Measurements from ENCODE around the gene MCCC1. TPM values are rescaled to one million over a fixed set of nuclear protein-coding genes. Genes with fewer than 3 reads are reported as not detected.
"Not testable (repeated sequence)": the region's sequence is repeated elsewhere in the genome, so short reads cannot be mapped to it uniquely, and the experiment has no call there.

MCCC1 gene
- total RNA-seq, 1 experiment from 2014 or later: 22.0 TPM

GRCh38 chr3:183103950-183104349 is 4.7 kb upstream of the MCCC1 start:
- not testable (repeated sequence) for DNase-seq (ENCODE audit: low spot score)

DNA sequence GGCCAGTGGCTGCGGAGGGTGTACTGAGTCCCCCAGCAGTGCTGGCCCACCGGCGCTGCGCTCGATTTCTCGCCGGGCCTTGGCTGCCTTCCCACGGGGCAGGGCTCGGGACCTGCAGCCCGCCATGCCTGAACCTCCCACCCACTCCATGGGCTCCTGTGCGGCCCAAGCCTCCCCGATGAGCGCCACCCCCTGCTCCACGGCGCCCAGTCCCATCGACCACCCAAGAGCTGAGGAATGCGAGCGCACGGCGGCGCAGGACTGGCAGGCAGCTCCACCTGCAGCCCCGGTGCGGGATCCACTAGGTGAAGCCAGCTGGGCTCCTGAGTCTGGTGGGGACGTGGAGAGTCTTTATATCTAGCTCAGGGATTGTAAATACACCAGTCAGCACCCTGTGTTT is 1.7 kb upstream of the MCCC1 start:
- DNase-seq (ENCODE audit: low spot score): not testable (repeated sequence)

DNA sequence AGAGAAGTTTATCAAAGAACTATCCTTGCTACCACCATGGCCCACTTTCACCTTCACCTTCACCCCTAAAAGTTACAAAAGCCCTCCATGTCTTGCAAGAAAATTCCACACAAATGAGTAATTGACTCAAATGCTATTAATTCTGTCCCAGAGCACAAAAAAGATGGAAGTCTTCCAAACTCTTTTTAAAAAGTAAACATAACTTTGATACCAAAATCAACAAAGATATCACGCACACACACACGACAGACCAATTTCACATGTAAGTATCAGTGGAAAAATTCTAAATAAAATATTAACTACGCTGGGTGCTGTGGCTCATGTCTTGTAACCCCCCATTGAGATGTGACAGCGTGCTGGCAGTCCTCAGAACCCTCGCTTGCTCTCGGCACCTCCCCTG is 1.1 kb upstream of the MCCC1 start:
- DNase-seq (ENCODE audit: low spot score): no peak

DNA sequence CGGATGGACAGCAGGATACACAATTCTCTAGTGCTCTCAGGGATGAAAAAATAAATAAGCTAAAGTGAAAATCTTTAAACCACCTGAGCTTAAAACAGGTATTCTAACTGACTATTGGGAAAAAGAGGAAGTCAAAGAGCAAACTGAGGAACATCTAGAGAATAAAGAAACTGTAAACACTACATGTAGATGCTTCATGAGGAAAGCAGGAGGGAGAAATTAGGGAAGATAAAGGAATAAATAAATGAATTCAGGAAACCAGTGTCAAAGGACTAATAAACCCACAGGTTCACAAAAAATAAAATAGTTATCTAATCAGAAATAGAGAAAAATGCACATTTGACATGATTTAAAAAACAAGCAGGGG is 525 bp upstream of the MCCC1 start:
- DNase-seq (ENCODE audit: low spot score): no peak

DNA sequence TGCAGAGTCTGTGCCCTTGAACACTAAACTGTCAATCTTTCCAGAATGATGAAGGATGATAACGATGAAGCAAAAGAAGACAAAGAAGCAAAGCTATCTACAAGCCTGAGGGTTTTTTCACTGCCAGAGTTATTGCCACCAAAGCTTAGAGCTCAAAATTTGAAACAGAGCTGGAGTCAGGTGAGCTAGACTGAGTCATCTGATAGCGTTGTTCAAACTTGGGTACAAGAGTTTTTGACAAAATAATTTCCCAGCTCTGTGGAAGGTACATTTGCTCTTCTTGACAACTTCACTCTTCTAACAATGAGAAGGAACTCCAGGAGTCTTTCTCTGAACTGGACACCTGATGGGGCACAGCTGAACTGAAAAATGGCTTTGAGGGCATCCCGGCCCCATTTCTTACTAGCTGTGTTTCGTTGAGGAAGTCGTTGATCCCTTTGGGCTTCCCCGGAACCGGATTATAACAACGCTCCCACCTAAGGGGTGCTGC is 715 bp downstream of the MCCC1 start:
- DNase-seq (ENCODE audit: low spot score): no peak

- DNase-seq (ENCODE audit: low spot score): no peak
These were observed 4.6 kb downstream of the MCCC1 start for GRCh38 chr3:183094711-183095110.

DNA sequence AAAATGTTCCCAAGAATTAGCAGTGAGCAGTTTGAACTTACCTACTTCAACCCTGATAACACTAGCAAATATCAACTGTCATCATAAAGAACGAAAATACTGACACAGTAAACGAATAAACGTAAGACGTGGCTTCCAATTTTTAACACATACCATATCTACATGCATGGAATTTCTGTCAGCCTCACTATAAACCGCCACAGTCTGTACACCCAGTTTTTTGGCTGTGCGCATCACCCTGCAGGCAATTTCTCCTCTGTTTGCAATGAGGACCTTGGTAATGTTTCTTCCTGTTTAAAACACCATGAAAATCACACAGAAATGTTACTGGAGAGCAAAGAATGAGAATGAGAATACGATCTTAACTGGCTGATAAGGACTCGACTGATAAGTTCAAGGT is 7.0 kb downstream of the MCCC1 start:
- no peak for DNase-seq (ENCODE audit: low spot score)

DNA sequence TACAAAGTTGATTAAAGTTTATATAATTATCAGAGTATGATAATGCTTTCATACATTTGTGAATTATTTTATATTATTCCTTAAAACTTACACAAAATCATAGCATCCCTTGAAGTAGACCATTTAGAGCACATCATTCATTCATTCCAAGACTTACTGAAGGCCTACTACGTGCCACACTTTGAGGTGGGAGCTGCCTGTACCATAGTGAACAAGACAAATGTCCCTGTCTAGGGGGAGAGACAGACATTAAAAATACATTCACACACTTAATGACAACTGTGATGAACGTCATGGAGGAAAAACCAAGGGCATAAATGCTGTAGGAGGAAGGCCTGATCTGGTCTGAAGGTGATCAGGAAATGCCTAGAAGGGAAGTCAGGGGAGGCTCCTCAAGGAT is 12.1 kb downstream of the MCCC1 start:
- no peak for DNase-seq (ENCODE audit: low spot score)

- DNase-seq (ENCODE audit: low spot score): no peak
These were observed 13.5 kb downstream of the MCCC1 start for GRCh38 chr3:183085634-183086390.

DNA sequence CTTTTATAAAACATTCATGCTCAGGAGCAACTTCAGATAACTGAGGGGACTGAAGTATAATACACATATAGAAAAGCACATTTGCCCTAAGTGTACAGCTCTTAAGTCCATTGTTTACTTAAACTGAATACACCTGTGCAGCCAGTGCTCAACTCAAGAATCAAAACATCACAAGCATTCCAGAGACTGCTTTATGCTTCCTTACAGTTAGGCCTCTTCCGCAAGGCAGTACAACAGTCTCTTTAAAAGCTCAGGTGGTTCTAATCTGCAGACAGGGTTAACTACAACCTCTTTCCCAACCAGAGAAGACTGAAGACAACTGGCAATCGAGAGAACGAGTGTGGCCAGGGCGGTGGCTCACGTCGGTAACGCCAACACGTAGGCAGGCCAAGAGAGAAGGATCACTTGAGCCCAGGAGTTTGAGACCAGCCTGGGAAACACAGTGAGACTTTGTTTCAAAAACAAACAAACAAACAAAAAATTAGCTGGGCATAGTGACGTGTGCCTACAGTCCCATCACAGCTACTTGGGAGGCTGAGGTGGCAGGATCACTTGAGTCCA is 16.9 kb downstream of the MCCC1 start:
- DNase-seq (ENCODE audit: low spot score): no peak

GRCh38 chr3:183081459-183082183 is 17.7 kb downstream of the MCCC1 start:
- DNase-seq (ENCODE audit: low spot score): no peak

- no peak for DNase-seq (ENCODE audit: low spot score)
These were observed 18.7 kb downstream of the MCCC1 start for GRCh38 chr3:183080628-183081027.

DNA sequence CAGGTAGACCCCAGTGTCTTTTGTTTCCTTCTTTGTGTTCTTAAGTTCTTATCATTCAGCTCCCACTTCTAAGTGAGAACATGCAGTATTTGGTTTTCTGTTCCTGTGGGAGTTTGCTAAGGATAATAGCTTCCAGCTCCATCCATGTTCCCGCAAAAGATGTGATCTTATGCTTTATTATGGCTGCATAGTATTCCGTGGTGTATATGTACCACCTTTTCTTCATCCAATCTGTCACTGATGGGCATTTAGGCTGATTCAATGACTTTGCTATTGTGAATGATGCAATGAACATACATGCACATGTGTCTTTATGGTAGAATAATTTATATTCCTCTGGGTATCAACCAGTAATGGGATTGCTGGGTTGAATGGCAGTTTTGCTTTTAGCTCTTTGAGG is 24.4 kb downstream of the MCCC1 start:
- DNase-seq (ENCODE audit: low spot score): no peak

DNA sequence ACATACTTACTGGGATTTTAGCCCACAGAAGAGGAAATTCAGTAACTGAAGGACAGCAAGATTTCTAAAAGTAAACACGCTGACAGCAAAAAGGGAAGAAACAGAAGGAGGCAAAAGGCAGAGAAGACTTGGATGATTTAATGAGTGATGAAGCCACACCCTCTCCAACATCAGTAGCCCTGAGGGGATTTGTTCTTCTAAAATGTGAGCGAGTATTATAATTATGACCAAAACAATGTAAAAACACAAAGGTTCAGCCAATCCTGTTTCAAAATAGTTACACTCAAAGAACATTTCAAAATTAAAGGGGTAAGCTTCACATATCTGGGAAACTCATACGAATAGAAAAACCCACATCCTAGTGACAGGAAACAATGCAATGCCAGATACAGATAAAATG is 25.0 kb downstream of the MCCC1 start:
- peak; percentile 19 for DNase-seq (ENCODE audit: low spot score)

DNA sequence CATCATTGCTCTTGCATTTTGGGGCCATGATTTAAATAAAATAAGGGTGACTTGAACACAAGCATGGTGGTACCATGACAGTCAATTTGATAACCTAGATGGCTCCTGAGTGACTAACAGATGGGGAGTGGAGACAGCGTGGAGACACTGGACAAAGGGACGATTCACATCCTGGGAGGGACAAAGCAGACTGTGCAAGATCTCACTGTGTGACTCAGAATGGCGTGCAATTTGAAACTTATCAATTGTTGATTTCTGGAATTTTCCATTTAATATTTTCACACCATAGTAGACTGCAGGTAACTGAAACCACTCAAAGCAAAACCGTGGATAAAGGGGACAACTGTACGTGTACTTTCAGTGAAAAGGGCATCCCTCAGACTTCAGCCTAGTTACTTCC is 25.5 kb downstream of the MCCC1 start:
- peak; percentile 33 for DNase-seq (ENCODE audit: low spot score)

DNA sequence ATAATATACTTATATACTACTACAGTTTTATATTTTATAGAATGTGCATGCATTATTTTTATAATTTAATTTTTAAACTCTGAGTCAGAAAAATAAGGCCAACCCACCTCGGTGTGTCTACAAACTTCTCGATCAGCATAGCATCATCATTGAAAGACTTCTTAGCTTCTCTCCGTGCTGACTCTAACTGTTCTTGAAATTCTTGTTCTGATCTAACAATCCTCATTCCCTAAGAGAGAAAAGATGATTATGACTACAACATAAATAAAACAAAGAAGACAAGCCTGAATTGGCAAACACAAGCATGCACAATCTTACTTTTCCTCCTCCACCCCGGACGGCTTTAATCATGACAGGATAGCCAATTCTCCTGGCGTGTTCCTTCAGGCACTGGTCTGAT is 28.4 kb downstream of the MCCC1 start:
- DNase-seq (ENCODE audit: low spot score): no peak

GRCh38 chr3:183069086-183069485 is 30.2 kb downstream of the MCCC1 start:
- DNase-seq (ENCODE audit: low spot score): no peak

DNA sequence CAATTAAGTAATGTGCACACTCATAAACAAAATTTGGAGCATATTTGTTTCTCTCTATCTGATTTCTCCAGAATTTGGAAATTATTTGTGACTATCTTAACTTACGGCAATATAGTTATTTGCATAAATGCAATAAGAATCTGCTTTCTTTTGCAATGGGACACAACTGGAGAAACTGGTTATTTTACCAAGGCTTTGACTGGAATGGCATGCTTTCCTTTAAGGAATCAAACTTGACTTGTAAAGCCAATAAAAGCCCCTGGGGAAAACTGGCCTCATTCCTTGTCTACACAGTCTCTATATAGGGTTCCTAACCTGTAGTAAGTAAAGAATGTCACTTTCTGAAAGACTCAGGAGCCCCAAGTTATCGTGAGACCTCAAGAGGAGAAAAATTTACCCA is 32.4 kb downstream of the MCCC1 start:
- DNase-seq (ENCODE audit: low spot score): not testable (repeated sequence)

GRCh38 chr3:183064475-183064874 is 34.8 kb downstream of the MCCC1 start:
- no peak for DNase-seq (ENCODE audit: low spot score)

DNA sequence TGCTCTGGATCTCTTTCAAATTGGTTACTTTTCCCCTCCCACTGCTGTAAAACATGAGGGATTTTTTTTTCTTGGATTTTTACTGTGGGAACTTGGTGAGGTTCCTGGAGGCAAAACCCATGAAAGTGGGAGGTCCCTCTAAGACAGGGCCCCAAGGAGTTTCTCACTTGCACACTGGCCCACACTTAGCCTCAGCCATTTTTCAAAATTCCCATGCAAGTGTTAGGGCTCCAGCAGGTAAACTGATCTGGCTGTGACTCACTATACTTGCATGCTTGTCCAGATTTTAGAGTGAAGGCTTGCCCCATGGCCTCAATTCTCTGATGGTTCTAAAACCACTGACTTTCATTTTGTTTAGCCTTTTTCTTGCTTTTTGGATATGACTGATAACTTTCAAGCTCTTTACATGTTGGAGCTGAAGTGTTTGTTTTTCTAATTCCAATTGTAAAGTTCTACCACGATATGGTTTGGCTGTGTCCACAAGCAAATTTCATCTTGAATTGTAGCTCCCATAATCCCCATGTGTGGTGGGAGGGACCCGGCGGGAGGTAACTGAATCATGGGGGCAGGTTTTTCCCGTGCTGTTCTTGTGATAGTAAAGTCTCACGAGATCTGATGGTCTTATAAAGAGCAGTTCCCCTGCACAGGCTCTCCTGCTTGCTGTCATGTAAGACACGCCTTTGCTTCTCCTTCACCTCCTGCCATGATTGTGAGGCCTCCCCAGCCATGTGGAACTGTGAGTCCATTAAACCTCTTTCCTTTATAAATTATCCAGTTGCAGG is 37.7 kb downstream of the MCCC1 start:
- DNase-seq (ENCODE audit: low spot score): no peak

DNA sequence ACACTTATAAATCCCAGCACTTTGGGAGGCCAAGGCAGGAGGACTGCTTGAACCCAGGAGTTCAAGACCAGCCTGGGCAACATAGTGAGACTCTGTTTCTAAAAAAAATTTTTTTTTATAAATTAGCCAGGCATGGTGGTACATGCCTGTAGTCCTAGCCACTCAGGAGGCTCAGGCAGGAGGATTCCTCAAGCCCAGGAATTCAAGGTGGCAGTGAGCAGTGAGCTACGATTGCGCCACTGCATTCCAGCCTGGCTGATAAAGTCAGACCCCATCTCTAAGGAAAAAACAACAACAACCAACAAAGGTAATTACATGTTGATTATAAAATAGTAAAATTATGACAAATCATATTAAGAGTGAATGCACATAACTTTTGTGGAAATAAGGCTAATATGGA is 40.9 kb downstream of the MCCC1 start:
- DNase-seq (ENCODE audit: low spot score): no peak

- DNase-seq (ENCODE audit: low spot score): no peak
These were observed 48.6 kb downstream of the MCCC1 start for GRCh38 chr3:183050706-183051105.

Measured in A172 (cell line).